ENCODE data around the gene RAPGEF2. TPM values are rescaled to one million over a fixed set of nuclear protein-coding genes. Genes with fewer than 3 reads are reported as not detected.

The RAPGEF2 gene
- total and polyA plus RNA-seq, 2 of the 8 experiments (the other 6 are each of a cell fraction or from before 2014, with no cell fraction given): 24.4 to 48.6 TPM

DNA sequence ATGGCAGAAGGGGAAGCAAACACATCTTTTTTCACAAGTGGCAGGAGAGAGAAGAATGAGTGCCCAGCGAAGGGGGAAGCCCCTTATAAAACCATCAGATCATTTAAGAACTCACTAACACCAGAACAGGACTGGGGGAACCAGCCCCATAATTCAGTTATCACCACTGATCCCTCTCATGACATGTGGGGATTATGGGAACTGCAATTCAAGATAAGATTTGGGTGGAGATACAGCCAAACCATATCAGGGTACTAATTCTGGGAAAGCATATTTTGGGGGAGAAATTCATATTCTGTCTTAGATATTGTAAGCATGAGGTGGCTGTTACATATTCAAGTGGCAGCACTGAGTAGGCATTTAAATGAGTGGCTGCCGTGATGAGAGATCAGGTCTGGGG is 87.8 kb downstream of the RAPGEF2 start (continued):
- no peak for TF ChIP-seq SAP30 (IDR thresholded peaks at IDR 0.05; ENCODE audit: insufficient read depth, insufficient replicate concordance, low read length)
- TF ChIP-seq CREB1 (IDR thresholded peaks at IDR 0.05): no peak
- no peak for TF ChIP-seq TAF7 (optimal IDR thresholded peaks at IDR 0.05; ENCODE audit: borderline replicate concordance, low read depth, low read length)
- TF ChIP-seq SRF (IDR thresholded peaks at IDR 0.05; ENCODE audit: low read depth, low read length): no peak

Measured in H1 (cell line).